ENCODE data around the gene RNF39.

- TF ChIP-seq CTCF (IDR thresholded peaks at IDR 0.05; ENCODE audit: low read length): no peak
- TF ChIP-seq EZH2 (optimal IDR thresholded peaks at IDR 0.05; ENCODE audit: low read depth, low read length): no peak
- TF ChIP-seq EZH2phosphoT487 (IDR thresholded peaks at IDR 0.05; ENCODE audit: low read length): no peak
Observed at GRCh38 chr6:30063315-30063714, 12.3 kb downstream of the RNF39 start.
